Embryonic facial prominence (tissue), 1 donor: ENCODE results near the gene UBE3C.
"Not testable (repeated sequence)": the region's sequence is repeated elsewhere in the genome, so short reads cannot be mapped to it uniquely, and the experiment has no call there.

Source experiments
- DNase-seq: peaks from one replicate; pipeline ENCODE4 v3.0.0-alpha.2; 2016; ENCODE audit errors: extremely low spot score

UBE3C gene

GRCh38 chr7:157138424-157139110, at the start of gene UBE3C:
Gene UBE3C, plus strand, starts transcription at chr7:157138926. Its CDS starts 347 bp downstream, at chr7:157139273.
- peak; percentile 75 for DNase-seq

- DNase-seq, result no peak
These were observed 49.6 kb upstream of the UBE3C start for GRCh38 chr7:157089100-157089610.

GRCh38 chr7:157090485-157091165, 48.1 kb upstream of the UBE3C start:
- DNase-seq, result no peak

- no peak for DNase-seq
These were observed 42.3 kb upstream of the UBE3C start for GRCh38 chr7:157096286-157097055.

GRCh38 chr7:157097056-157097329, 41.7 kb upstream of the UBE3C start:
- DNase-seq, result no peak

GRCh38 chr7:157097569-157097968, 41.2 kb upstream of the UBE3C start:
- no peak for DNase-seq

- not testable (repeated sequence) for DNase-seq
These were observed 38.7 kb upstream of the UBE3C start for GRCh38 chr7:157100005-157100404.

GRCh38 chr7:157103641-157104040, 35.1 kb upstream of the UBE3C start:
- not testable (repeated sequence) for DNase-seq

- no peak for DNase-seq
These were observed 27.4 kb upstream of the UBE3C start for GRCh38 chr7:157111311-157111710.

GRCh38 chr7:157112706-157113105, 26.0 kb upstream of the UBE3C start:
- no peak for DNase-seq

- no peak for DNase-seq
These were observed 25.1 kb upstream of the UBE3C start for GRCh38 chr7:157113607-157114006.

- DNase-seq, result no peak
These were observed 22.0 kb upstream of the UBE3C start for GRCh38 chr7:157116762-157117161.

GRCh38 chr7:157117796-157118195, 20.9 kb upstream of the UBE3C start:
- no peak for DNase-seq

- DNase-seq, result no peak
These were observed 18.5 kb upstream of the UBE3C start for GRCh38 chr7:157120181-157120580.

- no peak for DNase-seq
These were observed 17.5 kb upstream of the UBE3C start for GRCh38 chr7:157121184-157121715.

GRCh38 chr7:157122800-157123495, 15.8 kb upstream of the UBE3C start:
- DNase-seq, result no peak

GRCh38 chr7:157124690-157125089, 14.0 kb upstream of the UBE3C start:
- DNase-seq, result no peak

- no peak for DNase-seq
These were observed 13.1 kb upstream of the UBE3C start for GRCh38 chr7:157125376-157126223.

GRCh38 chr7:157126921-157127320, 11.8 kb upstream of the UBE3C start:
- no peak for DNase-seq

- no peak for DNase-seq
These were observed 9.5 kb upstream of the UBE3C start for GRCh38 chr7:157129200-157129599.

GRCh38 chr7:157129907-157130460, 8.7 kb upstream of the UBE3C start:
- no peak for DNase-seq
